Kidney (tissue), 14 donors: Measurements from ENCODE around the gene ZBTB6. TPM values are rescaled to one million over a fixed set of nuclear protein-coding genes. Genes with fewer than 3 reads are reported as not detected.
A peak's percentile ranks its signal among the peaks of the same experiment; 100 is the strongest.

Experiments
- DNase-seq, 5 donors: peaks; one replicate each; pipeline ENCODE4 v3.0.0-alpha.2; 2013 to 2020
- FAIRE-seq: peaks from 2 replicates; lab custom pipeline; 2012; peaks lifted over from hg19 to GRCh38; lab: Jason Lieb, UNC
- H3K27ac ChIP-seq, 2 donors: one replicate each; pipeline ENCODE4 v1.7.0; 2013; ENCODE audit warnings: low read depth in 2 of 2, low read length in 2 of 2, inconsistent platforms in 1 of 2
- H3K27me3 ChIP-seq: one replicate; pipeline ENCODE4 v1.7.1; 2013; ENCODE audit warnings: low read length, inconsistent platforms; ENCODE audit not compliant: control insufficient read depth, insufficient read depth
- H3K36me3 ChIP-seq, 3 donors: one replicate each; pipeline versions ENCODE4 v1.7.0 to v1.7.1; 2013; ENCODE audit warnings: low read length in 3 of 3, control low read depth in 1 of 3, inconsistent platforms in 1 of 3; ENCODE audit not compliant: insufficient read depth in 3 of 3, control insufficient read depth in 2 of 3
- H3K4me1 ChIP-seq, 3 donors: one replicate each; pipeline versions ENCODE4 v1.7.0 to v1.7.1; 2013; ENCODE audit warnings: low read length in 3 of 3, inconsistent platforms in 1 of 3, low read depth in 1 of 3; ENCODE audit not compliant: control insufficient read depth in 2 of 3, insufficient read depth in 2 of 3
- H3K4me3 ChIP-seq, 3 donors: one replicate each; pipeline versions ENCODE4 v1.7.0 to v1.8.1; 2013; ENCODE audit warnings: low read length in 3 of 3, control low read depth in 1 of 3, inconsistent platforms in 1 of 3
- H3K9ac ChIP-seq, 3 donors: one replicate each; pipeline versions ENCODE4 v1.7.0 to v1.7.1; 2013; ENCODE audit warnings: low read length in 3 of 3, control low read depth in 1 of 3, inconsistent platforms in 1 of 3
- H3K9me3 ChIP-seq, 3 donors: one replicate each; pipeline versions ENCODE4 v1.7.0 to v1.7.1; 2013; ENCODE audit warnings: low read length in 3 of 3, control low read depth in 1 of 3, inconsistent platforms in 1 of 3; ENCODE audit not compliant: control insufficient read depth in 2 of 3, insufficient read depth in 1 of 3
- CTCF ChIP-seq: IDR thresholded peaks from 3 replicates; pipeline ENCODE4 v1.5.1; 2012; ENCODE audit warnings: mild to moderate bottlenecking, moderate library complexity, borderline replicate concordance; ENCODE audit not compliant: insufficient read depth; ENCODE audit errors: extremely low read depth
- intact Hi-C: fragments of 100-400 bp; cut with DNase I; formaldehyde crosslinking; loops from one replicate; pipeline ENCODE4 v1.11.1; 2022
- polyA plus RNA-seq: library from polyadenylated mRNA; stranded (reverse); fragments of 350-450 nt; fragmentation: Illumina TruSeq; extraction: RNeasy Lipid Tissue Mini Kit (QIAGEN cat#74804); gene quantifications from one replicate; pipeline ENCODE4 v1.2.3, GENCODE V29; 2014; ENCODE audit warnings: low read depth, low replicate concordance; ENCODE audit not compliant: insufficient read depth
- total RNA-seq: library from RNA; stranded (reverse); fragmentation: NEBNext Ultra II Directional; extraction: Animal tissue kit (Norgen Biotek cat#: 25700); gene quantifications from one replicate; pipeline ENCODE4 v1.2.1, GENCODE V29; 2021
- donor health status: control.
- donor health status: control.
- donor health status: control.
- donor health status: control.
- donor health status: control.
- donor health status: DM: yes; HTN: yes; CAD: no.
- donor health status: Normal renal cell carcinoma (clear cell type).

Gene ZBTB6
- total and polyA plus RNA-seq, 2 donors from 2014 or later = 2.0 to 9.8 TPM

DNA sequence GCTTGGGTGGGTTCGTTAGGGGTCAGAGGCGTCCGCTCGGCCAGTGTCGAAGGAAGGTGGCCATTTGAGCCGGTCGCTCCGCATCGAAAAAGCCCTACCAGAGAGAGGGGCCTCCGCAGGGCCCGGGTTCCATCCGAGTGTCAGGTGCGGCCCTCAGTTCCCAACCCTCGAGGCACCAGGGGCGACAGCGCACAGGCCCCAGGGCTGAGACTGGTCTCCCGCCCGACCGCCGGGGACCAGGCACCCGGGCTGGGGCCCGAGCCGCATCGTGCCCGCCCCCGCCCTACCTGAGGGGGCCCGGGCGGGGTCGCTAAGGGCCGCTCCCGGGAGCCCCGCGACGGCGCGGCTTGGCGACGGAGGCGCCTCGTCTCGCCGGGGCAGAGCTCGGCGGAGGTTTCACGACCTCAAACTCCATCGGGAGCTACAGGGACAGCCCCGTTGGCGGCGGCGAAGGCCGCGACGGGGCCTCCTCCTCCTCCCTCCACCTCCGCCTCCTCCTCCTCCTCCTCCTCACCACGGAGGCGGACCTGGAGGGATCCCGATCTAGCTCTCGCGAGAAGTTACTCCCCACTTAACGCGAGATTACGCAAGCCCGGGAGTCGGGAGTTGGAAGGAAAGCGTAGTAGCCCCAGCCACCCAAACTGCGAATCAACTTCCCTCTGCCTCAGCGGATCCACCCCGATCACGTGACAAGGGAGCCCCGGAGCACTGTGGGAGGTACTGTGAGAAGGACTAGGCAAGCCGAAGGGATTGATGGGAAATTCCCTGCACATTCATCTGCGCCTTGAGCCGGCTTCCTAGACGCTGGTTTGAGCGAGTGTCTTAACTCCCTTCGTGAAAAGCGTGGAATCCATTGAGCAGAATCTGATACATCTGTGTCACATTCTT lies 8.1 kb downstream of the ZBTB6 start, which contains the start of gene RC3H2:
Gene RC3H2, minus strand, starts transcription at position 537 of the 888 bp plus-strand sequence. CDS start 7,850 bp downstream, outside the sequence.
- TF ChIP-seq CTCF = no peak
- Histone ChIP-seq H3K4me3 (peak within 1 kb of the TSS; percentile 86 to 97 (median 90)), H3K36me3 (no peaks in the 10 kb centered on the region), H3K9me3 (no peaks in the 10 kb centered on the region), H3K27me3 (no peaks in the 10 kb centered on the region), H3K9ac (peak within 1 kb of the TSS; percentile 83 to 95 (median 88)), H3K27ac (peak within 1 kb of the TSS; percentile 82 to 90), H3K4me1 (peaks cover 0 to 6% (median 2%) of the 10 kb centered on the region in 3 donors)
- intact Hi-C loops = no loop called here
- FAIRE-seq = peak; percentile 96
- DNase-seq = peak; percentile 99 to 100 (median 100)

DNA sequence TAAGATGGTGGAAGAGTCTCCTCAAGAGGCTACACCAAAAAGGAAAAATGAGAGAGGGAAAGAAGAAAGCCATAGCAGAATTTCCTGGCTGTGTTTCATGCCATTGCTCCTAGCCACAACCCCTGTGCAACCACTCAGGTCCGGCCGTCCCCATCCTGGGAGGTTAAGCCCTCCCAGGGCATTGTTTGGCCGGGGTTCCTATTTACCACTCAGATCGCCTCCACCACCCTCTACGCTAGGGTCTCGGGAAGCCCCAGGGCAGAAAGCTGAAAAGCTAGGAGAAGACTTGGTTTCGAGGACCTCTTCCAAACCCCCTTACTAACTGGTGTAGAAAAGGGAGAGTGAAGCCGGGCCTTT lies 8.7 kb downstream of the ZBTB6 start:
- FAIRE-seq = no peak
- Histone ChIP-seq H3K9ac (peak overlapping the region; percentile 52 to 95 (median 88)), H3K4me3 (peak overlapping the region; percentile 86 to 97 (median 90)), H3K27ac (peak overlapping the region; percentile 82 to 90), H3K36me3 (no peaks in the 10 kb centered on the region), H3K27me3 (no peaks in the 10 kb centered on the region), H3K4me1 (peaks cover 0 to 6% (median 2%) of the 10 kb centered on the region in 3 donors), H3K9me3 (no peaks in the 10 kb centered on the region)
- DNase-seq = peak in 2 of 5 donors; percentile 64 to 75
- intact Hi-C loops = no loop called here
- no peak for TF ChIP-seq CTCF

DNA sequence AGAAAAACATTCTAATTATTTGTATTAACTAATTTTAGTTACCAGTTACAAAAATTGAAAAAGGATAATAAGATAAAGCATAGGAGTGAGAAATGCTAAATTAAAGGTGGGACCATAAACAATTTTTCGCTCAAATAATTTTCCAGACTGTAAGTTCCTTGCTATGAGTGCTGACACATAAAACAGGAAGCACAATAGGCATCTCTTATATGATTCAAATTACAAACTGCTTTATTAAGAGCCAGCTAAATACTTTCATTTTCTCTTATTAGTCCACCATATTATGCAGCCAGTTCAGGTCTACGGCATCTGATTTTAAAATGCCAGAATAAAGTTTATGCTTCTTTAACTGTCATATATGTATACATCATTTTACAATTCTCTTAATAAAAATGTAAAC lies 12.3 kb downstream of the ZBTB6 start:
- FAIRE-seq = no peak
- H3K4me3 ChIP-seq = no peak overlapping the region
- H3K36me3 ChIP-seq = no peaks in the 10 kb centered on the region
- H3K9me3 ChIP-seq = no peaks in the 10 kb centered on the region
- peaks cover 0 to 10% (median 2%) of the 10 kb centered on the region in 3 donors for H3K4me1 ChIP-seq
- no peak for DNase-seq
- peak overlapping the region in 1 of 3 donors; percentile 35 for H3K9ac ChIP-seq
- no peak for TF ChIP-seq CTCF
- no peak overlapping the region for H3K27ac ChIP-seq
- H3K27me3 ChIP-seq = no peaks in the 10 kb centered on the region
- intact Hi-C loops = no loop called here
